GM21367 (cell line): ENCODE data around the gene DDX27.

ENCODE experiments used
- ATAC-seq: cut with Tn5 transposase; IDR thresholded peaks from one replicate; pipeline ENCODE4 v1.9.1; 2021; ENCODE audit not compliant: unreplicated experiment

The DDX27 gene

DNA sequence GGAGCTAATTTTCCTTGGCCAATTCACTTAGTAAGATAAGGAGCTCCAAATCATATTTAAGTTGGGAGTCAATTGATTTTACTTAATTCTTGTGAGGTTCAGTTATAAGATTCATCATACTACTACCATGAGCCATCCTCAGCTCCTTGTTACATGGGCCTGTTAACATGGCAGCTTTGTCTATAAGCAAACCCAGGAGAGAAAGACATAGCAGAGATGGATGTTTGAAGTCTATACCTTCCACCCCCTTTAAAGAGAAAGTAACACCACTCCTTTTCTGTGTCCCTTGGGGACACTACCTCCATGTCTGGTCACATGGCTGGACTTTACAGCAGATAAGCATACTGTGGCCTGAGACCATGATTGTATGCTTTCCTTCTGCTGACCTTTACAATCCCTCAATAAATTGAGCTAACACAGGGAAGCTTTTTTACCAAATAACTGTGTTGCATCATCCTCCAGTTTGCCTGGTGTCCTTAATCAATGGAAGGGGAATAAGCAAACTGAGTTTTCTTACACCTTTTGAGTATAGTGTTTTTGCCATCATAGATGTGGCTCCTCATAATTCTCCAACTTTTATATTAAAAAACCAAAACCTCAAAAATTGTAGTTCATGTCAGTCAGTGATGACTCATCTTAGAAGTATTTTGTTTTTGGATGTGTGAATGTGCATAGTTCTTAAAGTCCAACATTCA is 68.5 kb downstream of the DDX27 start:
- ATAC-seq: no peak

GRCh38 chr20:49288250-49288751 is 69.1 kb downstream of the DDX27 start:
- ATAC-seq: no peak

DNA sequence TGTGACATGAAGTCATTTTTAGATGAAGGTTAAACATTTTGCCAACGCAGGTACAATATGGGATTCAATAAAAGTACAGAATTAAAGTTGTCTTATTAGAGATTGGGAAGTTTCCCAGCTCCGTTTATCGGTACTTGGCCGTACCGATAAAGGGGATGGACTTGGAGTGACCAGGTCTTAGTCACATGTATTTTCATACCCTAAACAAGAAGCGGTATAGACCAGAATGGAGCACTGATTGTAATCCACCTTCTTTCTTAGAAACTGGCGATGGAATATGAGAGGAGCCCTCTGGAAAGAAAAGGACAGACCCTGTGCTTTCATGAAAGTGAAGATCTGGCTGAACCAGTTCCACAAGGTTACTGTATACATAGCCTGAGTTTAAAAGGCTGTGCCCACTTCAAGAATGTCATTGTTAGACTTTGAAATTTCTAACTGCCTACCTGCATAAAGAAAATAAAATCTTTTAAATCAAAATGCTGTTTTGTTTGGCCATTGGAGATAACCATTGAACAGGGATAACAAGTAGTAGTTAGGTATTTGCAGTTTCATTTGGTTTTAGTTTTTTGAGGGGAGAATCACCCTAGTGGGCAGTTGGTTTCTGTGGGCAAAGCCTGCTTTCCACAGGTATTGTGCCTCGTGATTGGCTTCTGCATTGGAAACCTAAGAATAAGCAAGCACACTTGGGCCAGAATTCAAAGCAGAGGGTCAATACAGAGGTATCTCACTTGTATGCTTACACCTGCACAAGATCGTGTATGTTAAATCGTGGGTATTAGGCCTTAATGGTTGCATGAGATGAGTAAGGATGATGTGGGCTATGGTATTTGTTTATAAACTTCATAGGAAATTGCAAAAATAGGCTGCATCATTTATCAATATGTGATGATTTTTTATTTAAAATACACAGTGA is 69.8 kb downstream of the DDX27 start:
- ATAC-seq: no peak

- no peak for ATAC-seq
Measured at GRCh38 chr20:49290608-49291191, 71.5 kb downstream of the DDX27 start.

- no peak for ATAC-seq
Measured at GRCh38 chr20:49291200-49291599, 72.0 kb downstream of the DDX27 start.

DNA sequence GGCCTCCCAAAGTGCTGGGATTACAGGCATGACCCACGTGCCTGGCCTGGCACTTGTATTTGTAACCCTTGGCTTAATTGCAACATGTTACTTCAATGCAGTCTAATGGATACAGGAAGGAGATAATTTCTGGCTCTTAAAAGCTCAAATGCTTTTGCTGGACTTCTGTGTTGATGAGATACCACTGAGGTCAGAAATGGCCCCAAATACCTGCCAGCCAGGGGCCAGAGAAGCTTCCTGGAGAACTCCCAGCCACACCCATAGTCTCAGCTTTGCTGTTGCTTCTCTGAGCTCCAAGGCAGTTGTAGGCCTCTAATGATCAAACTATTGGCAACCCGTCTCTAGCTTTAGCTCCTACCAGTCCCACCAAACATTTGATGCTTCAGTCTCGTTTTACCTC is 72.8 kb downstream of the DDX27 start:
- ATAC-seq: no peak

GRCh38 chr20:49293122-49293521 is 73.9 kb downstream of the DDX27 start:
- no peak for ATAC-seq
